GM21737 (cell line): Measurements from ENCODE around the gene RAB40AL.

Source experiments
- ATAC-seq: cut with Tn5 transposase; IDR thresholded peaks from one replicate; pipeline ENCODE4 v1.9.1; 2021; ENCODE audit warnings: mild to moderate bottlenecking, moderate library complexity; ENCODE audit not compliant: unreplicated experiment

RAB40AL gene

GRCh38 chrX:102979536-102979935 is 42.5 kb downstream of the RAB40AL start:
- no peak for ATAC-seq

GRCh38 chrX:102983205-102983604 is 46.1 kb downstream of the RAB40AL start:
- ATAC-seq, result no peak

GRCh38 chrX:102985192-102985591 is 48.1 kb downstream of the RAB40AL start:
- no peak for ATAC-seq
